Skeletal muscle satellite cell (primary cell): Measurements from ENCODE around the gene GPN2.
"Not testable (repeated sequence)": the region's sequence is repeated elsewhere in the genome, so short reads cannot be mapped to it uniquely, and the experiment has no call there.

Source experiments
- H3K27me3 ChIP-seq: 2 replicates; pipeline ENCODE4 v1.7.0; 2013; ENCODE audit warnings: low read length; ENCODE audit not compliant: control insufficient read depth, insufficient read depth
- H3K36me3 ChIP-seq: 2 replicates; pipeline ENCODE4 v1.7.0; 2013; ENCODE audit warnings: mild to moderate bottlenecking, control low read depth, low read length; ENCODE audit not compliant: insufficient read depth
- H3K4me1 ChIP-seq: 2 replicates; pipeline ENCODE4 v1.7.0; 2013; ENCODE audit warnings: low read length; ENCODE audit not compliant: control insufficient read depth, insufficient read depth
- H3K4me2 ChIP-seq: 2 replicates; pipeline ENCODE4 v1.7.0; 2013; ENCODE audit warnings: mild to moderate bottlenecking, low read length
- H3K4me3 ChIP-seq: 2 replicates; pipeline ENCODE4 v1.7.0; 2013; ENCODE audit warnings: low read length
- H3K9ac ChIP-seq: 2 replicates; pipeline ENCODE4 v1.7.0; 2013; ENCODE audit warnings: mild to moderate bottlenecking, low read depth, low read length, moderate library complexity
- H3K9me3 ChIP-seq: replicated peaks from 2 replicates; pipeline ENCODE4 v1.7.0; 2013; ENCODE audit warnings: mild to moderate bottlenecking, control low read depth, low read length

The GPN2 gene

GRCh38 chr1:26900001-26900814 is 10.1 kb upstream of the GPN2 start, which contains the start of gene GPATCH3:
GPATCH3 (minus strand) TSS chr1:26900467; CDS start chr1:26900442, 25 bp downstream.
- Histone ChIP-seq H3K9me3 (no peaks in the 10 kb centered on the region), H3K4me2 (peak within 1 kb of the TSS; percentile 88), H3K4me1 (peaks cover 11% of the 10 kb centered on the region), H3K36me3 (peaks cover 17% of the 10 kb centered on the region), H3K27me3 (no peaks in the 10 kb centered on the region), H3K4me3 (peak within 1 kb of the TSS; percentile 88), H3K9ac (peak within 1 kb of the TSS; percentile 97)

- Histone ChIP-seq H3K4me2 (no peak overlapping the region), H3K36me3 (peaks cover 39% of the 10 kb centered on the region), H3K9ac (no peak overlapping the region), H3K9me3 (no peaks in the 10 kb centered on the region), H3K4me1 (peaks cover 11% of the 10 kb centered on the region), H3K27me3 (no peaks in the 10 kb centered on the region), H3K4me3 (no peak overlapping the region)
Observed at GRCh38 chr1:26897351-26897750, 7.3 kb upstream of the GPN2 start.

- H3K9me3 ChIP-seq, result no peaks in the 10 kb centered on the region
- H3K4me1 ChIP-seq, result peaks cover 13% of the 10 kb centered on the region
- H3K36me3 ChIP-seq, result peaks cover 50% of the 10 kb centered on the region
- no peak overlapping the region for H3K9ac ChIP-seq
- H3K4me2 ChIP-seq, result no peak overlapping the region
- no peak overlapping the region for H3K4me3 ChIP-seq
- H3K27me3 ChIP-seq, result no peaks in the 10 kb centered on the region
Observed at GRCh38 chr1:26894263-26894662, 4.2 kb upstream of the GPN2 start.

- Histone ChIP-seq H3K4me1 (peaks cover 12% of the 10 kb centered on the region), H3K4me3 (peak overlapping the region; percentile 89), H3K9me3 (no peaks in the 10 kb centered on the region), H3K9ac (peak overlapping the region; percentile 94), H3K36me3 (peaks cover 52% of the 10 kb centered on the region), H3K27me3 (no peaks in the 10 kb centered on the region), H3K4me2 (peak overlapping the region; percentile 91)
Observed at GRCh38 chr1:26890467-26890796, 349 bp upstream of the GPN2 start.

GRCh38 chr1:26888231-26888630 is 1.9 kb downstream of the GPN2 start:
- peaks cover 12% of the 10 kb centered on the region for H3K4me1 ChIP-seq
- H3K4me3 ChIP-seq, result no peak overlapping the region
- H3K36me3 ChIP-seq, result peaks cover 55% of the 10 kb centered on the region
- peak overlapping the region; percentile 91 for H3K4me2 ChIP-seq
- H3K9ac ChIP-seq, result peak overlapping the region; percentile 94
- no peaks in the 10 kb centered on the region for H3K9me3 ChIP-seq
- no peaks in the 10 kb centered on the region for H3K27me3 ChIP-seq

- H3K4me3 ChIP-seq, result no peak overlapping the region
- peaks cover 12% of the 10 kb centered on the region for H3K4me1 ChIP-seq
- no peak overlapping the region for H3K4me2 ChIP-seq
- no peak overlapping the region for H3K9ac ChIP-seq
- H3K9me3 ChIP-seq, result no peaks in the 10 kb centered on the region
- peaks cover 55% of the 10 kb centered on the region for H3K36me3 ChIP-seq
- H3K27me3 ChIP-seq, result no peaks in the 10 kb centered on the region
Observed at GRCh38 chr1:26887125-26887524, 3.0 kb downstream of the GPN2 start.

GRCh38 chr1:26882696-26883463 is 7.2 kb downstream of the GPN2 start:
- peaks cover 58% of the 10 kb centered on the region for H3K36me3 ChIP-seq

GRCh38 chr1:26881611-26882010 is 8.5 kb downstream of the GPN2 start:
- H3K4me3 ChIP-seq, H3K4me2 ChIP-seq, H3K9me3 ChIP-seq, H3K9ac ChIP-seq, H3K4me1 ChIP-seq, H3K27me3 ChIP-seq: not testable (repeated sequence)
- peaks cover 68% of the 10 kb centered on the region for H3K36me3 ChIP-seq

More at GRCh38 chr1:26882696-26883463, 7.2 kb downstream of the GPN2 start:
- Histone ChIP-seq H3K27me3 (no peaks in the 10 kb centered on the region), H3K9ac (no peak overlapping the region), H3K4me3 (no peak overlapping the region), H3K4me2 (no peak overlapping the region), H3K9me3 (no peaks in the 10 kb centered on the region), H3K4me1 (no peaks in the 10 kb centered on the region)

GRCh38 chr1:26879793-26880192 is 10.3 kb downstream of the GPN2 start:
- H3K4me1 ChIP-seq, result no peaks in the 10 kb centered on the region
- no peaks in the 10 kb centered on the region for H3K9me3 ChIP-seq
- H3K36me3 ChIP-seq, result peaks cover 62% of the 10 kb centered on the region
- H3K27me3 ChIP-seq, result no peaks in the 10 kb centered on the region
- H3K9ac ChIP-seq, result no peak overlapping the region
- H3K4me2 ChIP-seq, result no peak overlapping the region
- no peak overlapping the region for H3K4me3 ChIP-seq

- Histone ChIP-seq H3K36me3 (peaks cover 42% of the 10 kb centered on the region), H3K4me1 (no peaks in the 10 kb centered on the region), H3K9ac (no peak overlapping the region), H3K4me3 (no peak overlapping the region), H3K4me2 (no peak overlapping the region), H3K9me3 (no peaks in the 10 kb centered on the region), H3K27me3 (no peaks in the 10 kb centered on the region)
Observed at GRCh38 chr1:26877326-26877725, 12.8 kb downstream of the GPN2 start.

GRCh38 chr1:26874896-26875295 is 15.2 kb downstream of the GPN2 start:
- H3K27me3 ChIP-seq, result no peaks in the 10 kb centered on the region
- H3K4me1 ChIP-seq, result no peaks in the 10 kb centered on the region
- no peak overlapping the region for H3K4me2 ChIP-seq
- H3K36me3 ChIP-seq, result peaks cover 29% of the 10 kb centered on the region
- H3K9ac ChIP-seq, result no peak overlapping the region
- H3K9me3 ChIP-seq, result no peaks in the 10 kb centered on the region
- H3K4me3 ChIP-seq, result no peak overlapping the region
